Stimulated activated CD8-positive, alpha-beta memory T cell treated with anti-CD3 and anti-CD28 coated beads, Interleukin-2, amount 100 ng/mL, for 1 hour (primary cell): Measurements from ENCODE around the gene GZMM.

ENCODE experiments used
- DNase-seq, 2 donors: peaks; one replicate each; pipeline ENCODE4 v3.0.0-alpha.2; 2020; ENCODE audit warnings: low read depth in 2 of 2

The GZMM gene

DNA sequence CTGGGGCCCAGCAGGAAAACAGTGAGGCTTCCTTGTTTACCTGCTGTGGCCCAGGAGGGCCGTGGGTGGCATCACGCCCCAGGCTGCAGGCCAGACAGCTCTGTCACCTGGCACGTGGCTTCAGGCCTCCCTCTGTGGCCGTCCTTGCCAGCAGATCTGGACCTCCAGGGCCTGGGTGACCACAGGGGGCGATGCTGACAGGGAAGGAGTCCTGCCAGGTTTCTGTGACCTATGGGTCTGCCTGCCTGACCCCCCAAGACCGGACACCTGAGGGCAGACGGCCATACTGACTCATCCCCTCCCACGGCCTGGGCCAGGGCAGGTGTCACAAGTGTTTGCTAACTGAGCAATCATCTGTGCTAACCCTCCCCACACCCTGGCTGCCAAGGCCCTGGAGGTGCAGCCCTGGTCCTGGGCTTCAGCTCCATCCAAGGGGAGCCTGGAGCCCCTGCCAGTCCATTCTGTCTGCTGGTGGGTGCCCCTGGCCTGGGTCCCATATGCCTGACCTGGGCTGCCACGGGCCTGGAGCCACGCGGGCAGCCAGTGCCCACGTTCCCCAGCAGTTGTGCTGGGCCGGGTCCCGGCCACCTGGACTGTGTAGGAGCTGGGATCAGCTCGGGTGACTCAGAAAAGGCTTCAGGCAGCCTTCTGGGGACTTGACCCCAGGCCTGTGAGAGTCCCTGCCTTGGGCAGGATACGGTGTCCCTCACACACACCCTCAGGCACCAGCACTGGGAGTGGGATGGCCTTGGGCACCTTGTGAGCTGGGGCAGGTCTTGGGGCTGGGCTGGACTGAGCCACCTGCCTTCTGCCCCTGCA lies 8.6 kb upstream of the GZMM start:
- no peak for DNase-seq

DNA sequence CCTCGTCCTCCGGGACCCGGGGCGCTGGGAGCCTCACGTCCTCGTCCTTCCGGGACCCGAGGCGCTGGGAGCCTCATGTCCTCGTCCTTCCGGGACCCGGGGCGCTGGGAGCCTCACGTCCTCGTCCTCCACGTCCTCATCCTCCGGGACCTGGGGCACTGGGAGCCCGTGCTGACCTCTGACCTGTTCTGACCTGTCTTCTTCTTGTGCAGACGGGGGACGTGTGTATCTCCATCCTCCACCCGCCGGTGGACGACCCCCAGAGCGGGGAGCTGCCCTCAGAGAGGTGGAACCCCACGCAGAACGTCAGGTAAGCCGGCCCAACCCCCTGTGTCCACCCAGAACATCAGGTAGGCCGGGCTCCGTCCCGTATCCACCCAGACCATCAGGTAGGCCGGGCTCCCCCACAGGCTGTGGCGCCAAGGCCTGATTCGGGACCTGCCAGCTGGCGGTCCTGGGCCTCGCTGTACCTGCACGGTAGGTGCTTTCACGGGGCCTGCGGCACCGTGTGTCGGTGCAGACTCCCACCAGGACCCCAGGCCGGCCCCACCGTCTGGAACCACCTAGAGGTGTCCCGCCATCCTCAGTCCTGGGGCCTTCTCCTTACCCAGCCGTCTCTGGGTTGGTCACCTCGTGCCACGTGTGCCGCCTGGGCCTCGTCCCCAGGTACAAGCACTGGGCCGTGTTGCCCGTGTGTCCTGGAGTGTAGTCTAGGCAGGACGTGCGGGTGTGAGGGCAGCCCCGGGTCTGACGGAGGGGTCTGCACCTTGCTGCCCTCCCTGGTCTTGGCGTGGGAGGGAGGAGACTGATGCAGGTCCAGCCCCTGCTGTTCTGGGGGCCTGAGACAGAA lies 7.6 kb upstream of the GZMM start:
- no peak for DNase-seq

GRCh38 chr19:536881-537404 lies 6.9 kb upstream of the GZMM start:
- DNase-seq = no peak

GRCh38 chr19:538641-539428 lies 5.0 kb upstream of the GZMM start:
- DNase-seq = no peak

DNA sequence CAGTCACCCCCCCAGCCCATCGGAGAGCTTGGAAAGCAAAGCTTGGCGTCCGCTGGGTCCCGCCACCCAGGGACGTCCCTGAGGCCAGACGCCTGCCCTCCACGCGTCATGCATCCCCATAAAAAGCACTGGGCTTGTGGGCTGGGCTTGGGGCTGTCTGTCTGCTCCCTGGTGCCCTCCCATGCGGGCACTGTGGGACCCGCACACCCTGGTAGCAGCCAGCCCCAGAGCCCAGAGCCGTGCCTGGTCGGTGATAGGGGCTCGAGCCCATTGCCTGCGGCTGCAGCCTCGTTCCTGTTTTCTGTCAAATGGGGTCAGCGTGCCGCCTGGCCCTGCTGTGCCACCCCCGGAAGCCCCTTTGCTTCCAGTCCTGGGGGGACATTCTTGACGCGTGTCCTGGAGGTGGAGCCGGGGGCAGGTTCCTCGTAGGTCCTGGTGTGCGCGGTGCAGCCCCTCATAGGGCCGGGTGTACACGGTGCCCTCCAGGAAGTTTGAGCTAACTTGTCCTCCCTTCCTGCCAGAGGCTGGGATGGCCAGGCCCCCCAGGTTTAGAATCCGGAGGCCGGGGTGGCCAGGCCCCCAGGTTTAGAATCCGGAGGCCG lies 4.3 kb upstream of the GZMM start:
- DNase-seq = no peak

GRCh38 chr19:540867-541637 lies 2.8 kb upstream of the GZMM start:
- no peak for DNase-seq

DNA sequence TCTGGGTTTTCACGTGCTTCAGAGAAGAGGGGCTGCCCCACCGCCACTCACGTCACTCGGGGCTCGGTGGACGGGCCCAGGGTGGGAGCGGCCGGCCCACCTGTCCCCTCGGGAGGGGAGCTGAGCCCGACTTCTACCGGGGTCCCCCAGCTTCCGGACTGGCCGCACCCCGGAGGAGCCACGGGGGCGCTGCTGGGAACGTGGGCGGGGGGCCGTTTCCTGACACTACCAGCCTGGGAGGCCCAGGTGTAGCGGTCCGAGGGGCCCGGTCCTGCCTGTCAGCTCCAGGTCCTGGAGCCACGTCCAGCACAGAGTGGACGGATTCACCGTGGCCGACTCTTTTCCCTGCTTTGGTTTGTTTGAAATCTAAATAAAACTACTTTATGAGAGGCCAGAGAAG lies 2.2 kb upstream of the GZMM start:
- DNase-seq = no peak

DNA sequence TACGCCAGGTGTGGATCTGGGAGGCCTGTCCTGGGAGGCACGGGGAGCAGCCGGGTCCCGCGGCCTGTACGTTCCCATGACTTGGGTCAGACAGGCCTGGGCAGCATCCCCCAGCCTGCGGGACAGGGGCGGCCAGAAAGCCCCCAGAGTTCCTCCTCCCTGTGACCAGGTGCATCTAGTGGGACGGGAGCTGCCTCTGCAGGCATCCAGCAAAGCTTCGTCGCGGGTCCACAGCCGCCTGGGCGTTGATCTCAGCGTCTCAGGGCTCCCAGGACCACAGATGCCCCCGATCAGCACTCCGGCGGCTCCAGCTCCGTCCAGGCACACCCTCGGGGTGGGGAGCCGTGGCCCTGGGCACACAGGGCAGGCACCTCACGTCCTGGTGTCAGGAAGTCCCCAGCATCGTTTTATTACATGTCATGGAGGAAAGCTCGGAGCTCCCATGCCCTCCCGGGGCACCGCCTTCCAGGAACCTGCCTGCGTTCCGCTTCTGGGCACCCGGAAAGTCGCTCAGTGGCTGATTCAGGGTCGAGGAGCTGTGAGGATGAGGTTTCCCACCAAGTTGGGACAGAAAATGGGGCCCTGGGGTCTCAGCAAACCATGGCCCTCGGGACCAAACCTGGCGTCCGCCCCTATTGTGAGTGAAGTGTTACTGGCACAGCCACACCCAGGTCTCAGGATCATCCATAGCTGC lies 1.5 kb upstream of the GZMM start:
- no peak for DNase-seq

- no peak for DNase-seq
Observed at GRCh38 chr19:547117-547516, 3.3 kb downstream of the GZMM start.

DNA sequence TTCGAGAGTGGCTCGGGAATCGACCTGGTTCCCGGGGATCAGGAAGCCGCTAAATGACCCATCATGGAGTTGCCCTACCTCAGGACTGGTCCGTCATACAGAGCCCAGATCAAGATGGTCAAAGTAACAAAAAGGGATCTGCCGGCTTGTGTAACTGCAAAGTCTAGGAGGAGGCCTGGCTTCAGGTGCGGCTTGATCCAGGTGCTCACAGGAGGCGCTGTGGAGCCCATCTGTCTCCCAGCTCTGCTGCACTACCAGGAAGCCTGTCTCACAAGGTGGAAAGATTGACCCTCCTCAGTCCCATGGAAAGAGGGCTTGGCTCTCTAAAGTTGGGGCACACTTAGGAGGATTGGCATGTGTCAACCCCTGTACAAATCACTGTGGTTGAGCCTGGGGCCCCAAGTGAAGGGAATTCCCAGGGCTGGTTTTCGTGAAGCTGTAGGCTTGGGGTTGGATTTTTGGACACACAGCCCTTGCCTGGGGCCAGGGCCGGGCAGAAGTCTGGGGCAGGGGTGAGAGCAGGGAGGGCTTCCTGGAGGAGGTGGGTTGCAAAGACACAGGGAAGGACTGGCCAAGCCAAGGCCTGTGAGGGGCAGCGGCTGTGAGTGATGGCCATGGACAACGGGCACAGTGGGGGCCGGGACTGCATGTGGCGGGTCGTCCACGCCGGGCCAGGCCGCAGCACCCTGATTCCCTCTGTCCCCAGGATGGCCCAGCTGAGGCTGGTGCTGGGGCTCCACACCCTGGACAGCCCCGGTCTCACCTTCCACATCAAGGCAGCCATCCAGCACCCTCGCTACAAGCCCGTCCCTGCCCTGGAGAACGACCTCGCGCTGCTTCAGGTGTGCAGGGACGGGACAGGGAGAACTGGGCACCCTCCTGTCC lies 4.2 kb downstream of the GZMM start:
- DNase-seq = no peak

DNA sequence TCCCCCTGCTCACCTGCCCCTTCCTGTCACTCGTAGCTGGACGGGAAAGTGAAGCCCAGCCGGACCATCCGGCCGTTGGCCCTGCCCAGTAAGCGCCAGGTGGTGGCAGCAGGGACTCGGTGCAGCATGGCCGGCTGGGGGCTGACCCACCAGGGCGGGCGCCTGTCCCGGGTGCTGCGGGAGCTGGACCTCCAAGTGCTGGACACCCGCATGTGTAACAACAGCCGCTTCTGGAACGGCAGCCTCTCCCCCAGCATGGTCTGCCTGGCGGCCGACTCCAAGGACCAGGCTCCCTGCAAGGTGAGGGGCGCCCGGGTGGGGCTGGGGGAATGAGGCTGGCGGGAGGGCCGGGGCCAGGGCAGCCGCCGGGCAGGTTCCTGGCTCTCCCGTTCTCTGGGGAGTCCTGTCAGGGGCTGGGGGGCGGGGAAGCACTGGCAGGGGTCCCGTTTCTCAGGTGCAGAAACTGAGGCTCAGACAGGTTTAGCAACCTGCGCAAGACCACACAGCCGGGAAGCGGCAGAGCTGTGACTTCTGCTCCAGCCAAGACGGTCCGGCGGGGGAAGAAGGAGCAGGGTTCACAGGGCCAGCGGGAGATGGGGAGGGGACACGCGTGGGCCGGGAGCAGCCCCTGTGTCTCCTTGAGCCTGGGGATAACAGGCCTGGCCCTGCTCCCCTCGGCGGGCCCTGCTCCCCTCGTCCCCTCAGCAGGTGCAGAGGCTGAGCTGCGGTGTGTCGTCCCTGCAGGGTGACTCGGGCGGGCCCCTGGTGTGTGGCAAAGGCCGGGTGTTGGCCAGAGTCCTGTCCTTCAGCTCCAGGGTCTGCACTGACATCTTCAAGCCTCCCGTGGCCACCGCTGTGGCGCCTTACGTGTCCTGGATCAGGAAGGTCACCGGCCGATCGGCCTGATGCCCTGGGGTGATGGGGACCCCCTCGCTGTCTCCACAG lies 5.3 kb downstream of the GZMM start:
- no peak for DNase-seq

- no peak for DNase-seq
Observed at GRCh38 chr19:554817-555216, 11.0 kb downstream of the GZMM start.

- no peak for DNase-seq
Observed at GRCh38 chr19:555474-555808, 11.6 kb downstream of the GZMM start.

GRCh38 chr19:556611-557382 lies 12.9 kb downstream of the GZMM start:
- DNase-seq = no peak

DNA sequence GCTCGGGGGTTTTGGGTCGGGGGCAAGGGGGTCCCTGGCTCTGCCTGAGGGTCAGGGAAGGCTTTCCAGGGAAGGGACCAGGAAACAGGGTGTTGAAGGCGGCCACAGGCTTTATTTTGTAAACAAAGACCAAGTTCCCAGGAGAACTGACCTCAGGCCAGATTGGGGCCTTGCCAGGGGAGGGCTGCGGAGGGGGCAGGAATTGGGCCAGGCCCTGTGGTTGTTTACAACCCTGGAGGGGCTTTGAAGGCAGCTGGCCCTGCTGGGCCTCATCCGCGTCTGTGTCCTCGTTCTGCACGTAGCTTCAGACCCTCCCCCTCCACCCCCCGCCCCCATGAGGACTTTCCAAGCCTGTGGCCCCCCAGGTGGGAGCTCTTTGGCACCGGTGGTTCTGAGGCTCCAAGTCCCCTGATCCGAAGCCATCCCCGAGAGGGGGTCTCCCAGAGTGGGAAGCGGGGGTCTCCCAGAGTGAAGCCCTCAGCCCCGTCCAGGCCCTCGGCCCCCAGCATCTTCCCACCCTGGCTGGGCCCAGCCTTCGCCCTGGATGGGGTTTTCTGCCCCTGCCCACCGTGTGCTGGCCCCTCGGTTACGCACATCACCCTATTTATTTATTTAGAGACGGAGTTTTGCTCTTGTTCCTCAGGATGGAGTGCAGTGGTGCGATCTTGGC lies 15.1 kb downstream of the GZMM start:
- no peak for DNase-seq

GRCh38 chr19:560121-560520 lies 16.3 kb downstream of the GZMM start:
- no peak for DNase-seq

DNA sequence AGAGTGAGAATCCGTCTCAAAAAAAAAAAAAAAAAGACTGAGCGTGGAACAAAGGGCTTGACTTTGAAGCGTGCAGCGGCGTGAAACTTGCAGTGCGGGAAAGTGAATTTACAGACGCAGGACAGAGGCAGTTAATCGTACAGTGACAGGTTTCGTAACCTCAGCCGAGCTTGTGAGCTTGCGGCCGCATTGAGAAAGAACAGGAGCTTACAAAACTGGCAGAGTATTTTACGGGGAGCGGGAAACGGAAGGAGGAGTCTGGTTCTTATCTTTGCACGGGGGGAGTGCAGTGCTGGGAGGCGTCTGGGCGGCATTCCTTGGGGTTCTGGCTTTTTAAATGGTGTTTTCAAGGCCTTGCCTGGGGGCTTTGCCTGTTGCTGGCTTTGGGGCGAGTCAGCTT lies 22.6 kb downstream of the GZMM start:
- no peak for DNase-seq
